ENCODE data around the gene TBCB.
"Not testable (repeated sequence)": the region's sequence is repeated elsewhere in the genome, so short reads cannot be mapped to it uniquely, and the experiment has no call there.

The TBCB gene

GRCh38 chr19:36115453-36116343 is at the start of gene TBCB:
Gene TBCB (plus strand): TSS chr19:36115468. CDS start chr19:36115561, 93 bp downstream.
- H3K4me2 ChIP-seq (ENCODE audit: low read depth, low read length) = peak within 1 kb of the TSS; percentile 93
- peaks cover 10% of the 10 kb centered on the region; the same call in 1 of the 2 replicates for H3K4me1 ChIP-seq (ENCODE audit: low read length)
- H3K27me3 ChIP-seq (replicated peaks; ENCODE audit: insufficient read depth, low read length) = no peaks in the 10 kb centered on the region
- H2AFZ ChIP-seq (ENCODE audit: low read length) = peak within 1 kb of the TSS; percentile 86
- H3K36me3 ChIP-seq (replicated peaks; ENCODE audit: insufficient read depth, low read length) = no peaks in the 10 kb centered on the region
- peak within 1 kb of the TSS; percentile 83 for H3K9ac ChIP-seq (ENCODE audit: low read length)
- H3K4me3 ChIP-seq (ENCODE audit: low read length) = peak within 1 kb of the TSS; percentile 94
- TF ChIP-seq EZH2phosphoT487 (IDR thresholded peaks at IDR 0.05; ENCODE audit: low read length) = no peak
- no peak for TF ChIP-seq CTCF (IDR thresholded peaks at IDR 0.05; ENCODE audit: low read length)
- no peak for TF ChIP-seq EZH2 (optimal IDR thresholded peaks at IDR 0.05; ENCODE audit: low read depth, low read length)
- DNase-seq = peak; percentile 79
- H3K9me3 ChIP-seq (replicated peaks; ENCODE audit: insufficient read depth, low read length) = no peaks in the 10 kb centered on the region
- peak within 1 kb of the TSS; percentile 83 for H3K27ac ChIP-seq (ENCODE audit: low read length)
- H3F3A ChIP-seq (ENCODE audit: insufficient read depth, low read length) = no peaks in the 10 kb centered on the region
- no peaks in the 10 kb centered on the region for H4K20me1 ChIP-seq (ENCODE audit: insufficient read depth, low read length)
- no peaks in the 10 kb centered on the region for H3K9me2 ChIP-seq (replicated peaks; ENCODE audit: insufficient read depth, low read length)
- H3K79me2 ChIP-seq (ENCODE audit: low read length) = peaks cover 23% of the 10 kb centered on the region

GRCh38 chr19:36067681-36068080 is 47.6 kb upstream of the TBCB start:
- Histone ChIP-seq H3K4me3 (ENCODE audit: low read length) (no peak overlapping the region), H3K27me3 (replicated peaks; ENCODE audit: insufficient read depth, low read length) (no peaks in the 10 kb centered on the region), H3F3A (ENCODE audit: insufficient read depth, low read length) (no peaks in the 10 kb centered on the region), H3K36me3 (replicated peaks; ENCODE audit: insufficient read depth, low read length) (0 out of 2 replicates have a peak, but pooled peaks cover 2% of the 10 kb centered on the region), H3K9ac (ENCODE audit: low read length) (no peak overlapping the region), H4K20me1 (ENCODE audit: insufficient read depth, low read length) (no peaks in the 10 kb centered on the region), H3K4me1 (ENCODE audit: low read length) (no peaks in the 10 kb centered on the region), H3K27ac (ENCODE audit: low read length) (no peak overlapping the region), H2AFZ (ENCODE audit: low read length) (no peak overlapping the region), H3K79me2 (ENCODE audit: low read length) (peaks cover 4% of the 10 kb centered on the region; the same call in 1 of the 2 replicates), H3K4me2 (ENCODE audit: low read depth, low read length) (no peak overlapping the region), H3K9me2 (replicated peaks; ENCODE audit: insufficient read depth, low read length) (no peaks in the 10 kb centered on the region), H3K9me3 (replicated peaks; ENCODE audit: insufficient read depth, low read length) (no peaks in the 10 kb centered on the region)
- no peak for TF ChIP-seq EZH2phosphoT487 (IDR thresholded peaks at IDR 0.05; ENCODE audit: low read length)
- no peak for TF ChIP-seq CTCF (IDR thresholded peaks at IDR 0.05; ENCODE audit: low read length)
- no peak for TF ChIP-seq EZH2 (optimal IDR thresholded peaks at IDR 0.05; ENCODE audit: low read depth, low read length)
- DNase-seq = no peak

GRCh38 chr19:36068810-36069499 is 46.3 kb upstream of the TBCB start:
- not testable (repeated sequence) for H3K4me1 ChIP-seq (ENCODE audit: low read length); H3K27ac ChIP-seq (ENCODE audit: low read length); H3K9me2 ChIP-seq (replicated peaks; ENCODE audit: insufficient read depth, low read length); DNase-seq; H3K27me3 ChIP-seq (replicated peaks; ENCODE audit: insufficient read depth, low read length); H2AFZ ChIP-seq (ENCODE audit: low read length); H3K36me3 ChIP-seq (replicated peaks; ENCODE audit: insufficient read depth, low read length); H3K9me3 ChIP-seq (replicated peaks; ENCODE audit: insufficient read depth, low read length); H4K20me1 ChIP-seq (ENCODE audit: insufficient read depth, low read length); H3F3A ChIP-seq (ENCODE audit: insufficient read depth, low read length); H3K4me2 ChIP-seq (ENCODE audit: low read depth, low read length); H3K4me3 ChIP-seq (ENCODE audit: low read length); H3K79me2 ChIP-seq (ENCODE audit: low read length); H3K9ac ChIP-seq (ENCODE audit: low read length)
